ENCODE results near the gene B3GALT4.

DNA sequence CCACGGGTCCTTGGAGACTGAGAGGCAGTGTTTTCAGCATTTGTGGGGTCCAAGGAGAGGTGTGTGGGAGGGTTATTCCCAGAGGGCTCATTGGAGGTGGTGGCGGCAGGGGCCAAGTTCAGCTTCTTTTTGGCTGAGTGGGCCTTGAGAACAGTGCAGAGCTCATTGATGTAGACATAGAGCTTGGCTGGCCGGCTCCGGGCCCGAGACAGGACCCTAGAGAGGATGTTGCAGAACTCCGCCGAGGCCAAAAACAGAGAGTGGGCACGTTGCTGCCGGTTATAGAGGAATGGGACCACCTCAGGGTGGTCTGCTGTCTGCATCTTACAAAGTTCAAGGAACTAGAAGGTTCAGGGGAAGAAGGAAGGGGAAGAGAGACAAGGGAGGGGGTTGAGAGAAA lies 44.3 kb downstream of the B3GALT4 start:
- TF ChIP-seq CTCF (IDR thresholded peaks at IDR 0.05; ENCODE audit: low read length): no peak
- no peak for TF ChIP-seq EZH2 (IDR thresholded peaks at IDR 0.05; ENCODE audit: borderline replicate concordance, low read length)
